ENCODE data around the gene DBX2. TPM values are rescaled to one million over a fixed set of nuclear protein-coding genes. Genes with fewer than 3 reads are reported as not detected.

Gene DBX2
- total and polyA plus RNA-seq, 2 donors (not counting 1 experiment from before 2014, with no cell fraction given) = not detected

DNA sequence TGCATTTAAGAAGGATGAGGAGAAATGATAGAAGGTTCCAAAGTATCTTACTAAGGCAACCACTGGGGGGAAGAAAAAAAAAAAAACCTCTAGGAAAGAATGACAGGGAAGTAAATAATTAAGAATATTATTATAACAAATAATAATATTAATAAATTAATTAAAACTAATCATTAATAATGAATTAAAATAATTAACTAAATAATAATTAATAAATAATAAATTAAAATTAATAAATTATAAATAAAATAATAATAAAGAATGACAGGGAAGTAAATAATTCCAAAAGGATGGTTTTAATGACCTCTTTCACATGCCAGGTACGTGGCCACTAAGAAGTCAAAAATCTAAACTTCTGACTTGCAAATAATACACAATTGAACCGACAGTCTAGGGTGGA, 9.9 kb downstream of the DBX2 start:
- Histone ChIP-seq H3K27ac (ENCODE audit: low read length in 2 of 2) (no peak overlapping the region), H3K27me3 (replicated peaks in 1 of 4; ENCODE audit: control extremely low read depth in 1 of 4, control insufficient read depth in 3 of 4, insufficient read depth in 4 of 4, low read length in 3 of 4) (no peaks in the 10 kb centered on the region), H3K4me1 (ENCODE audit: control insufficient read depth in 2 of 2, insufficient read depth in 2 of 2, low read length in 2 of 2) (no peaks in the 10 kb centered on the region), H3K36me3 (replicated peaks in 1 of 2; ENCODE audit: control extremely low read depth in 1 of 2, control insufficient read depth in 1 of 2, extremely low read depth in 1 of 2, insufficient read depth in 2 of 2, low read length in 1 of 2) (no peaks in the 10 kb centered on the region), H3K9ac (ENCODE audit: low read length) (no peak overlapping the region), H3K79me2 (ENCODE audit: control insufficient read depth, insufficient read depth, low read length) (no peaks in the 10 kb centered on the region), H2AFZ (ENCODE audit: insufficient read depth, low read depth, low read length, poor library complexity, severe bottlenecking) (no peak overlapping the region), H3K4me3 (ENCODE audit: control extremely low read depth in 1 of 5, extremely low read depth in 1 of 5, insufficient read depth in 1 of 5, low read depth in 2 of 5, low read length in 4 of 5) (no peak overlapping the region), H4K20me1 (ENCODE audit: control insufficient read depth, insufficient read depth, low read length, poor library complexity, severe bottlenecking) (no peaks in the 10 kb centered on the region), H3K9me3 (ENCODE audit: control extremely low read depth in 1 of 3, control insufficient read depth in 2 of 3, insufficient read depth in 1 of 3, low read length in 2 of 3) (no peaks in the 10 kb centered on the region), H3K4me2 (replicated peaks; ENCODE audit: low read depth, low read length, poor library complexity, severe bottlenecking) (no peak overlapping the region)
- TF ChIP-seq, protein P1, sequence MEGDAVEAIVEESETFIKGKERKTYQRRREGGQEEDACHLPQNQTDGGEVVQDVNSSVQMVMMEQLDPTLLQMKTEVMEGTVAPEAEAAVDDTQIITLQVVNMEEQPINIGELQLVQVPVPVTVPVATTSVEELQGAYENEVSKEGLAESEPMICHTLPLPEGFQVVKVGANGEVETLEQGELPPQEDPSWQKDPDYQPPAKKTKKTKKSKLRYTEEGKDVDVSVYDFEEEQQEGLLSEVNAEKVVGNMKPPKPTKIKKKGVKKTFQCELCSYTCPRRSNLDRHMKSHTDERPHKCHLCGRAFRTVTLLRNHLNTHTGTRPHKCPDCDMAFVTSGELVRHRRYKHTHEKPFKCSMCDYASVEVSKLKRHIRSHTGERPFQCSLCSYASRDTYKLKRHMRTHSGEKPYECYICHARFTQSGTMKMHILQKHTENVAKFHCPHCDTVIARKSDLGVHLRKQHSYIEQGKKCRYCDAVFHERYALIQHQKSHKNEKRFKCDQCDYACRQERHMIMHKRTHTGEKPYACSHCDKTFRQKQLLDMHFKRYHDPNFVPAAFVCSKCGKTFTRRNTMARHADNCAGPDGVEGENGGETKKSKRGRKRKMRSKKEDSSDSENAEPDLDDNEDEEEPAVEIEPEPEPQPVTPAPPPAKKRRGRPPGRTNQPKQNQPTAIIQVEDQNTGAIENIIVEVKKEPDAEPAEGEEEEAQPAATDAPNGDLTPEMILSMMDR (IDR thresholded peaks at IDR 0.05) = no peak
- intact Hi-C loops (cut with micrococcal nuclease) = no loop called here
- H3K9me3 Mint-ChIP-seq (ENCODE audit: insufficient read depth) = no peaks in the 10 kb centered on the region
- WGBS (ENCODE audit: insufficient coverage) = no CpG with 5 or more reads among the region's 2 CpGs
- H3K27me3 Mint-ChIP-seq = peaks cover 6% of the 10 kb centered on the region
- no peak overlapping the region for H3K4me3 Mint-ChIP-seq
- H3K4me1 Mint-ChIP-seq = no peaks in the 10 kb centered on the region
- ChIA-PET POLR2A (no interaction called here), CTCF (no interaction called here)
- no peak for ATAC-seq (ENCODE audit: low read depth)
- no peak overlapping the region for H3K27ac Mint-ChIP-seq
- DNase-seq = no peak

DNA sequence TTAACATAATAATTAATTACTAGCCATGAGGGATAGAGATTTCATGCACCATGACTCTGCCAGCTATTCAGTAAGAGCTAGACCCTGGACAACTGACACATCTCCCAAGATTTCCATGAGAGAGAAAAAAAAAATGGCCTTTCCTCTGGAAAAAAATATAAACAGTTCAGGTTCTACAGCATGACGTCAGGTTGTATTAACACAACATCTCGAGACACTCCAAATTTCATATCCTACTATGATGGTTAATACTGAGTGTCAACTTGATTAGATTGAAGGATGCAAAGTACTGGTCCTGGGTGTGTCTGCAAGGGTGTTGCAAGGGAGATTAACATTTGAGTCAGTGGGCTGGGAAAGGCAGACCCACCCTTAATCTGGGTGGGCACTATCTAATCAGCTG, 11.1 kb downstream of the DBX2 start:
- no peak overlapping the region for H2AFZ ChIP-seq (ENCODE audit: insufficient read depth, low read depth, low read length, poor library complexity, severe bottlenecking)
- no peaks in the 10 kb centered on the region for H3K9me3 ChIP-seq (ENCODE audit: control extremely low read depth in 1 of 3, control insufficient read depth in 2 of 3, insufficient read depth in 1 of 3, low read length in 2 of 3)
- DNase-seq (no peak), ATAC-seq (ENCODE audit: low read depth) (no peak)
- TF ChIP-seq EZH2 (IDR thresholded peaks at IDR 0.05; ENCODE audit: borderline replicate concordance, insufficient read depth, low read depth, low read length, poor library complexity, severe bottlenecking) = no peak
- TF ChIP-seq, protein P1 (IDR thresholded peaks at IDR 0.05) = no peak
- no peaks in the 10 kb centered on the region for H3K4me1 ChIP-seq (ENCODE audit: control insufficient read depth in 2 of 2, insufficient read depth in 2 of 2, low read length in 2 of 2)
- Mint-ChIP-seq H3K27ac (no peak overlapping the region), H3K4me1 (no peaks in the 10 kb centered on the region), H3K9me3 (ENCODE audit: insufficient read depth) (no peaks in the 10 kb centered on the region), H3K4me3 (no peak overlapping the region), H3K27me3 (peaks cover 6% of the 10 kb centered on the region)
- H3K79me2 ChIP-seq (ENCODE audit: control insufficient read depth, insufficient read depth, low read length) = no peaks in the 10 kb centered on the region
- CTCF ChIA-PET = no interaction called here
- H3K27ac ChIP-seq (ENCODE audit: low read length in 2 of 2) = no peak overlapping the region
- H4K20me1 ChIP-seq (ENCODE audit: control insufficient read depth, insufficient read depth, low read length, poor library complexity, severe bottlenecking) = no peaks in the 10 kb centered on the region
- intact Hi-C loops (cut with micrococcal nuclease) = no loop called here
- POLR2A ChIA-PET = no interaction called here
- H3K27me3 ChIP-seq (replicated peaks in 1 of 4; ENCODE audit: control extremely low read depth in 1 of 4, control insufficient read depth in 3 of 4, insufficient read depth in 4 of 4, low read length in 3 of 4) = no peaks in the 10 kb centered on the region
- WGBS (ENCODE audit: insufficient coverage) = no CpG with 5 or more reads among the region's 2 CpGs
- no peak overlapping the region for H3K4me2 ChIP-seq (replicated peaks; ENCODE audit: low read depth, low read length, poor library complexity, severe bottlenecking)
- H3K4me3 ChIP-seq (ENCODE audit: control extremely low read depth in 1 of 5, extremely low read depth in 1 of 5, insufficient read depth in 1 of 5, low read depth in 2 of 5, low read length in 4 of 5) = no peak overlapping the region
- H3K9ac ChIP-seq (ENCODE audit: low read length) = no peak overlapping the region
- H3K36me3 ChIP-seq (replicated peaks in 1 of 2; ENCODE audit: control extremely low read depth in 1 of 2, control insufficient read depth in 1 of 2, extremely low read depth in 1 of 2, insufficient read depth in 2 of 2, low read length in 1 of 2) = no peaks in the 10 kb centered on the region

Data from B cell (primary cell).